Duodenal mucosa (tissue), 2 donors: ENCODE results near the gene SLC10A6.
"Not testable (repeated sequence)": the region's sequence is repeated elsewhere in the genome, so short reads cannot be mapped to it uniquely, and the experiment has no call there.

ENCODE experiments used
- H3K27ac ChIP-seq: one replicate; pipeline ENCODE4 v1.7.0; 2013; ENCODE audit warnings: low read depth, low read length
- H3K27me3 ChIP-seq, 2 donors: one replicate each; pipeline ENCODE4 v1.7.0; 2013; ENCODE audit warnings: low read length in 2 of 2, control low read depth in 1 of 2; ENCODE audit not compliant: insufficient read depth in 2 of 2, control insufficient read depth in 1 of 2
- H3K36me3 ChIP-seq, 2 donors: one replicate each; pipeline ENCODE4 v1.7.0; 2013; ENCODE audit warnings: low read length in 2 of 2, control low read depth in 1 of 2; ENCODE audit not compliant: insufficient read depth in 2 of 2, control insufficient read depth in 1 of 2
- H3K4me1 ChIP-seq, 2 donors: one replicate each; pipeline ENCODE4 v1.7.0; 2013; ENCODE audit warnings: low read length in 2 of 2, control low read depth in 1 of 2; ENCODE audit not compliant: insufficient read depth in 2 of 2, control insufficient read depth in 1 of 2
- H3K4me3 ChIP-seq, 2 donors: one replicate each; pipeline ENCODE4 v1.7.0; 2013; ENCODE audit warnings: low read length in 2 of 2, low read depth in 1 of 2
- H3K9ac ChIP-seq, 2 donors: one replicate each; pipeline ENCODE4 v1.7.0; 2013; ENCODE audit warnings: low read length in 2 of 2, low read depth in 1 of 2
- H3K9me3 ChIP-seq, 2 donors: one replicate each; pipeline ENCODE4 v1.7.0; 2013; ENCODE audit warnings: low read length in 2 of 2, control low read depth in 1 of 2; ENCODE audit not compliant: control insufficient read depth in 1 of 2

The SLC10A6 gene

GRCh38 chr4:86879641-86880040 is 30.5 kb upstream of the SLC10A6 start:
- Histone ChIP-seq H3K27ac (no peak overlapping the region), H3K4me3 (no peak overlapping the region), H3K36me3 (no peaks in the 10 kb centered on the region), H3K27me3 (no peaks in the 10 kb centered on the region), H3K9ac (no peak overlapping the region), H3K9me3 (peaks cover 3 to 11% of the 10 kb centered on the region in 2 donors), H3K4me1 (no peaks in the 10 kb centered on the region)

- Histone ChIP-seq H3K27ac (no peak overlapping the region), H3K27me3 (no peaks in the 10 kb centered on the region), H3K4me3 (no peak overlapping the region), H3K4me1 (no peaks in the 10 kb centered on the region), H3K36me3 (no peaks in the 10 kb centered on the region), H3K9me3 (peaks cover 3 to 11% of the 10 kb centered on the region in 2 donors), H3K9ac (no peak overlapping the region)
Observed at GRCh38 chr4:86878640-86879039, 29.5 kb upstream of the SLC10A6 start.

GRCh38 chr4:86876894-86877685 is 27.9 kb upstream of the SLC10A6 start:
- Histone ChIP-seq H3K27me3 (no peaks in the 10 kb centered on the region), H3K27ac (no peak overlapping the region), H3K4me3 (no peak overlapping the region), H3K9me3 (peaks cover 3 to 11% of the 10 kb centered on the region in 2 donors), H3K9ac (no peak overlapping the region), H3K36me3 (no peaks in the 10 kb centered on the region), H3K4me1 (no peaks in the 10 kb centered on the region)

GRCh38 chr4:86875436-86875835 is 26.3 kb upstream of the SLC10A6 start:
- H3K9me3 ChIP-seq, result peaks cover 3 to 11% of the 10 kb centered on the region in 2 donors
- H3K27me3 ChIP-seq, H3K36me3 ChIP-seq, H3K27ac ChIP-seq, H3K4me3 ChIP-seq, H3K9ac ChIP-seq, H3K4me1 ChIP-seq: not testable (repeated sequence)

DNA sequence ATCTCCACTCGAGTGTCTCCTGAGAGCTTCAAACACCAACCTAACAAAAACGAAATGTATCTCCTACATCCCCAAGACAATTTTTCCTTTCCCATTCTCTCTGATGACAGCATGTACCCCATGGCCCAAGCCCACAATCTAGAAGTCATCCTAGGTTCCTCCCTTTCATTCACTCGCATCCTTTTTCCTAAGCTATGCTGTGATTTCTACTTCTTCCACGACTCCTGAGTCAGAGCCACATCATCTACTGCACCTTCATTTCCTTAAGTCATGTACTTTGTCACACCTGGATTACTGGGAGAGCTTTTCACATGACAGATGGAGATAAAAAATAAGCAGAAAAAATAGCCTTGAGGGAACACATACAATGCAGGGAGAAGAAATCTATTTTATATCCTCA is 23.0 kb upstream of the SLC10A6 start:
- no peaks in the 10 kb centered on the region for H3K9me3 ChIP-seq
- no peaks in the 10 kb centered on the region for H3K4me1 ChIP-seq
- H3K9ac ChIP-seq, result no peak overlapping the region
- no peaks in the 10 kb centered on the region for H3K27me3 ChIP-seq
- H3K4me3 ChIP-seq, result no peak overlapping the region
- no peaks in the 10 kb centered on the region for H3K36me3 ChIP-seq
- H3K27ac ChIP-seq, result no peak overlapping the region

DNA sequence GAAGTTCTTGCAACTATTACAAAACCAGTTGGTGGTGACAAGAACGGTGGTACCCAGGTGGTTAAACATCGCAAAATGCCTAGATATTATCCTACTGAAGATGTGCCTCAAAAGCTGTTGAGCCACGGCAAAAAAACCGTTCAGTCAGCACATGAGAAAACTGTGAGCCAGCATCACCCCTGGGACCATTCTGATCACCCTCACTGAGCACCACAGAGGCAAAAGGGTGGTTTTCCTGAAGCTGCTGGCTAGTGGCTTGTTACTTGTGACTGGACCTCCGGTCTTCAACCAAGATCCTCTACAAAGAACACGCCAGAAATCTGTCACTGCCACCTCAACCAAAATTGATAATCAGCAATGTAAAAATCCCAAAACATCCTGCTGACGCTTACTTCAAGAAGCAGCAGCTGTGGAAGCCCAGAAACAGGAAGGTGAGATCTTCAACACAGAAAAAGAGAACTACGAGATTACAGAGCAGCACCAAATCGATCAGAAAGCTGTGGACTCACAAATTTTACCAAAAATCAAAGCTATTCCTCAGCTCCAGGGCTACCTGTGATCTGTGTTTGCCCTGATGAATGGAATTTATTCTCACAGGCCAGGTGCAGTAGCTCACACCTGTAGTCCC is 21.4 kb upstream of the SLC10A6 start:
- Histone ChIP-seq H3K9ac (no peak overlapping the region), H3K4me3 (no peak overlapping the region), H3K36me3 (no peaks in the 10 kb centered on the region), H3K9me3 (no peaks in the 10 kb centered on the region), H3K27ac (no peak overlapping the region), H3K27me3 (no peaks in the 10 kb centered on the region), H3K4me1 (no peaks in the 10 kb centered on the region)

GRCh38 chr4:86857341-86858052 is 8.3 kb upstream of the SLC10A6 start:
- no peak overlapping the region for H3K4me3 ChIP-seq
- H3K27me3 ChIP-seq, result no peaks in the 10 kb centered on the region
- H3K9me3 ChIP-seq, result no peaks in the 10 kb centered on the region
- H3K4me1 ChIP-seq, result no peaks in the 10 kb centered on the region
- H3K27ac ChIP-seq, result no peak overlapping the region
- no peak overlapping the region for H3K9ac ChIP-seq
- H3K36me3 ChIP-seq, result no peaks in the 10 kb centered on the region

GRCh38 chr4:86856896-86857295 is 7.7 kb upstream of the SLC10A6 start:
- H3K27me3 ChIP-seq, result no peaks in the 10 kb centered on the region
- H3K36me3 ChIP-seq, result no peaks in the 10 kb centered on the region
- H3K9ac ChIP-seq, result no peak overlapping the region
- no peak overlapping the region for H3K4me3 ChIP-seq
- no peaks in the 10 kb centered on the region for H3K9me3 ChIP-seq
- no peaks in the 10 kb centered on the region for H3K4me1 ChIP-seq
- no peak overlapping the region for H3K27ac ChIP-seq

- H3K4me3 ChIP-seq, result no peak overlapping the region
- no peaks in the 10 kb centered on the region for H3K36me3 ChIP-seq
- no peaks in the 10 kb centered on the region for H3K9me3 ChIP-seq
- no peaks in the 10 kb centered on the region for H3K4me1 ChIP-seq
- no peaks in the 10 kb centered on the region for H3K27me3 ChIP-seq
- H3K27ac ChIP-seq, result no peak overlapping the region
- no peak overlapping the region for H3K9ac ChIP-seq
Observed at GRCh38 chr4:86855572-86855971, 6.4 kb upstream of the SLC10A6 start.

DNA sequence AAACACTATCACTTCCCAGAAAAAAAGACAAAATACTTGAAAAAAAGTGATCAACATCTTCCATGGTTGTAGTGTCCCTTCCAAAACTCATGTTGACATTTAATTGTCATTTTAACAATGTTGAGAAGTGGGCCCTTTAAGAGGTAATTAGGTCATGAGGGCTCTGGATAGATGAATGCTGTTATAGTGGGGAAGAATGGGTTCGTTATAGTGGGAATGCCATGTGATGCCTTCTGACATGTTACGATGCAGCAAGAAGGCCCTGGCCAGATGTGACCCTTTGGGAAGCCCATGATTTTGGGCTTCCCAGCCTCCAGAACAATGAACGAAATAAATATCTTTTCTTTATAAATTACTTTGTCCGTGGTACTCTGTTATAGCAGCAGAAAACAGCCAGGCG is 4.0 kb upstream of the SLC10A6 start:
- no peaks in the 10 kb centered on the region for H3K27me3 ChIP-seq
- no peaks in the 10 kb centered on the region for H3K36me3 ChIP-seq
- no peaks in the 10 kb centered on the region for H3K4me1 ChIP-seq

More for the DNA sequence above, 4.0 kb upstream of the SLC10A6 start:
- no peak overlapping the region for H3K27ac ChIP-seq
- H3K9me3 ChIP-seq, result no peaks in the 10 kb centered on the region
- no peak overlapping the region for H3K4me3 ChIP-seq
- H3K9ac ChIP-seq, result no peak overlapping the region
